ENCODE results near the gene SLC8A1. TPM values are rescaled to one million over a fixed set of nuclear protein-coding genes. Genes with fewer than 3 reads are reported as not detected.

Gene SLC8A1
- total RNA-seq, 2 donors from 2014 or later = 0.66 to 7.8 TPM

- Histone ChIP-seq H3K4me1 (no peaks in the 10 kb centered on the region), H3K27me3 (no peaks in the 10 kb centered on the region), H3K4me3 (no peak overlapping the region), H3K9me3 (no peaks in the 10 kb centered on the region), H3K36me3 (replicated peaks in 1 of 2; ENCODE audit: insufficient read depth in 1 of 2, low read depth in 2 of 2) (no peaks in the 10 kb centered on the region), H3K27ac (no peak overlapping the region)
- ATAC-seq (no peak), DNase-seq (no peak)
- no peak for TF ChIP-seq POLR2A (IDR thresholded peaks at IDR 0.05)
- TF ChIP-seq, protein P1, sequence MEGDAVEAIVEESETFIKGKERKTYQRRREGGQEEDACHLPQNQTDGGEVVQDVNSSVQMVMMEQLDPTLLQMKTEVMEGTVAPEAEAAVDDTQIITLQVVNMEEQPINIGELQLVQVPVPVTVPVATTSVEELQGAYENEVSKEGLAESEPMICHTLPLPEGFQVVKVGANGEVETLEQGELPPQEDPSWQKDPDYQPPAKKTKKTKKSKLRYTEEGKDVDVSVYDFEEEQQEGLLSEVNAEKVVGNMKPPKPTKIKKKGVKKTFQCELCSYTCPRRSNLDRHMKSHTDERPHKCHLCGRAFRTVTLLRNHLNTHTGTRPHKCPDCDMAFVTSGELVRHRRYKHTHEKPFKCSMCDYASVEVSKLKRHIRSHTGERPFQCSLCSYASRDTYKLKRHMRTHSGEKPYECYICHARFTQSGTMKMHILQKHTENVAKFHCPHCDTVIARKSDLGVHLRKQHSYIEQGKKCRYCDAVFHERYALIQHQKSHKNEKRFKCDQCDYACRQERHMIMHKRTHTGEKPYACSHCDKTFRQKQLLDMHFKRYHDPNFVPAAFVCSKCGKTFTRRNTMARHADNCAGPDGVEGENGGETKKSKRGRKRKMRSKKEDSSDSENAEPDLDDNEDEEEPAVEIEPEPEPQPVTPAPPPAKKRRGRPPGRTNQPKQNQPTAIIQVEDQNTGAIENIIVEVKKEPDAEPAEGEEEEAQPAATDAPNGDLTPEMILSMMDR (IDR thresholded peaks at IDR 0.05) = no peak
- intact Hi-C loops (cut with DNase I) = no loop called here
These were observed 355.5 kb downstream of the SLC8A1 start for GRCh38 chr2:40096360-40096759.

DNA sequence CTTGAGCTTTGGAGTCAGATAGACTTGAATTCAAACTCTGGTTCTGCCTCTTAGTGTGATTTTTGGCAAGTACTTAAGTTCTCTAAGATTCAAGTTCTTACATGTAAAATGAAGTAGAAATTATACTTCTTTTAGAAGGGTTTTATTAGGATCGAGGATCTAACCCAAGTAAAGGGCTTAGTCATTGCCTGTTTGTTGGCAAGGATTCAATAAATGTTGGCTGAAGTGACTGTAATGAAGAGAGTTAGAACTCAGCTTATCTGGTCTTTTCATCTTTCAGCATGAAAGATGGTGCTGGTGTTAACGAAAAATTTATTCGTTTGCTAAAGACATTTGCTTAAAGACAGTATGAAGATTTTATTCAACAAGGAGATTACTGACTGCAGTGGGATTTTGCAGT lies 356.9 kb downstream of the SLC8A1 start:
- Histone ChIP-seq H3K4me3 (no peak overlapping the region), H3K27me3 (no peaks in the 10 kb centered on the region), H3K4me1 (no peaks in the 10 kb centered on the region), H3K27ac (no peak overlapping the region), H3K36me3 (replicated peaks in 1 of 2; ENCODE audit: insufficient read depth in 1 of 2, low read depth in 2 of 2) (no peaks in the 10 kb centered on the region), H3K9me3 (no peaks in the 10 kb centered on the region)
- ATAC-seq (no peak), DNase-seq (no peak)
- 44 to 58% methylated on average over 3 of the region's 3 CpGs for WGBS, 2 donors
- TF ChIP-seq, protein P1 (IDR thresholded peaks at IDR 0.05) = no peak
- TF ChIP-seq POLR2A (IDR thresholded peaks at IDR 0.05) = no peak
- intact Hi-C loops (cut with DNase I) = no loop called here

- no peaks in the 10 kb centered on the region for H3K9me3 ChIP-seq
- intact Hi-C loops (cut with DNase I) = no loop called here
- TF ChIP-seq, protein P1 (IDR thresholded peaks at IDR 0.05) = no peak
- TF ChIP-seq POLR2A (IDR thresholded peaks at IDR 0.05) = no peak
- no peaks in the 10 kb centered on the region for H3K4me1 ChIP-seq
- DNase-seq = no peak
- ATAC-seq = no peak
- no peaks in the 10 kb centered on the region for H3K27me3 ChIP-seq
- H3K36me3 ChIP-seq (replicated peaks in 1 of 2; ENCODE audit: insufficient read depth in 1 of 2, low read depth in 2 of 2) = no peaks in the 10 kb centered on the region
- H3K27ac ChIP-seq = no peak overlapping the region
- H3K4me3 ChIP-seq = no peak overlapping the region
- 57 to 60% methylated on average over 1 of the region's 1 CpG for WGBS, 2 donors
These were observed 357.4 kb downstream of the SLC8A1 start for GRCh38 chr2:40094451-40094850.

DNA sequence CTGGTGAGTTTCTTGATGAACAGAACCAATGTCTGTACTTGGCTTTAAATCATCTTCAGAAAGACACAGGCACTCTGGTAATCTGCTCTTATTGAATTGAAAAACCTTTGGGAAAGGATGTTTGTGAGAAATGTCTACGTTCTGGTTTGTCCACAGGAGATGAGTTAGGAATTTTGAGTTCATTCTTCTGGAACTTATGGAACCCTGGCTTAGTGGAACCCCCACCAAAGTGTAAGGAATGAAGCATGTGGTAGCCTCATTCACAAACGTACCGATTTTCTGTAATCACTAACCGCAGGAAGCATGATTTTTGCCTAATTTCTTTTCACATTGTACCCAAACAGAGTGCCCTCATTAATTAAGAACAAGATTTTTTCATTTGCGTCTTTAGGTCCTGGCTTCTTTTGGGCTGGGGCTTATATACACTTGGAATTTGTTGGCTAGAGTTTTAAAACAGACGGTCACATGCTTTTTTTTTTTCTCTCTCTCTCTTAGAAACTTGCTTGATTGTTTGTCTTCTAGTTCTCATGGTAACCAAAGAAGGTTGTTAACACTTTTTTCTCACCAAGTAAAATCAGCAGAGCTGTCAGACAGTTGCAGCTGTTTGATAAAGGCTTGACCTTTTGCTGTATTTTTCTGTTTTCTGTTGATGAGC lies 358.7 kb downstream of the SLC8A1 start:
- ATAC-seq (no peak), DNase-seq (no peak)
- H3K36me3 ChIP-seq (replicated peaks in 1 of 2; ENCODE audit: insufficient read depth in 1 of 2, low read depth in 2 of 2) = no peaks in the 10 kb centered on the region
- 17% methylated on average over 6 of the region's 6 CpGs for WGBS, 2 donors
- H3K4me3 ChIP-seq = no peak overlapping the region
- H3K9me3 ChIP-seq = no peaks in the 10 kb centered on the region
- no peak overlapping the region for H3K27ac ChIP-seq
- no peak for TF ChIP-seq POLR2A (IDR thresholded peaks at IDR 0.05)
- intact Hi-C loops (cut with DNase I) = no loop called here
- H3K4me1 ChIP-seq = no peaks in the 10 kb centered on the region
- H3K27me3 ChIP-seq = no peaks in the 10 kb centered on the region

DNA sequence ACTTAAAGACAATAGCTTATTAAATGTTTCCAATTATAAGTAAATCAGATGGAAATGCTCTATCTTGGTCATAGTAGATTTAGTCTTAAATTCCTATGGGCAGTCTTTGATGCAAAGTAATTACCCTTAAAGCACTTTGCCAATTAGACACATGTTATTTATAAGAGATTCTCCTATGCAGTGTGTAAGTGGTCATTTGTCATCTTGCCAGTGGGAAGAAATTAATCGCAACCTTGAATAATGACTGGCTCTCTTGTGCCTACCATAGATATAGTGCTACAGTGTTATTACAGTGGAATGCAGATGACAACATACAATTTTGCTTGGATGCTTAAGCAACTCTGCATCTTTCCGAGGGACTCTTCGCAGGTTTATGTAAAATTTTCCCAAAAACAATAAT lies 361.8 kb downstream of the SLC8A1 start:
- DNase-seq = no peak
- H3K9me3 ChIP-seq = no peaks in the 10 kb centered on the region
- H3K27ac ChIP-seq = no peak overlapping the region
- no peaks in the 10 kb centered on the region for H3K36me3 ChIP-seq (replicated peaks in 1 of 2; ENCODE audit: insufficient read depth in 1 of 2, low read depth in 2 of 2)
- no peaks in the 10 kb centered on the region for H3K4me1 ChIP-seq
- WGBS, 2 donors = 73 to 93% methylated on average over 3 of the region's 3 CpGs
- intact Hi-C loops (cut with DNase I) = no loop called here
- H3K27me3 ChIP-seq = no peaks in the 10 kb centered on the region
- TF ChIP-seq, protein P1 (IDR thresholded peaks at IDR 0.05) = no peak
- TF ChIP-seq POLR2A (IDR thresholded peaks at IDR 0.05) = no peak
- H3K4me3 ChIP-seq = no peak overlapping the region
- no peak for ATAC-seq
